NCI-H460 (cell line): ENCODE results near the gene TAOK2. TPM values are rescaled to one million over a fixed set of nuclear protein-coding genes. Genes with fewer than 3 reads are reported as not detected.
"Not testable (repeated sequence)": the region's sequence is repeated elsewhere in the genome, so short reads cannot be mapped to it uniquely, and the experiment has no call there.

Experiments
- DNase-seq: peaks from one replicate; pipeline ENCODE4 v3.0.0-alpha.2; 2016; ENCODE audit warnings: low read depth; ENCODE audit errors: extremely low read depth
- polyA plus RNA-seq: library from polyadenylated mRNA; depleted of rRNA; stranded (reverse); fragments of >200 nt; gene quantifications from 2 replicates; pipeline ENCODE4 v1.2.3, GENCODE V29; 2014; cell fraction: nucleus; rRNA removed
- total RNA-seq: library from RNA; depleted of rRNA; stranded (reverse); fragments of >200 nt; shearing (Covaris generic); gene quantifications from 2 replicates; pipeline ENCODE4 v1.2.3, GENCODE V29; 2014; rRNA removed

TAOK2 gene
- total RNA-seq = 20.4 and 22.0 TPM in 2 replicates
- 77.6 and 98.6 TPM in 2 replicates for polyA plus RNA-seq

DNA sequence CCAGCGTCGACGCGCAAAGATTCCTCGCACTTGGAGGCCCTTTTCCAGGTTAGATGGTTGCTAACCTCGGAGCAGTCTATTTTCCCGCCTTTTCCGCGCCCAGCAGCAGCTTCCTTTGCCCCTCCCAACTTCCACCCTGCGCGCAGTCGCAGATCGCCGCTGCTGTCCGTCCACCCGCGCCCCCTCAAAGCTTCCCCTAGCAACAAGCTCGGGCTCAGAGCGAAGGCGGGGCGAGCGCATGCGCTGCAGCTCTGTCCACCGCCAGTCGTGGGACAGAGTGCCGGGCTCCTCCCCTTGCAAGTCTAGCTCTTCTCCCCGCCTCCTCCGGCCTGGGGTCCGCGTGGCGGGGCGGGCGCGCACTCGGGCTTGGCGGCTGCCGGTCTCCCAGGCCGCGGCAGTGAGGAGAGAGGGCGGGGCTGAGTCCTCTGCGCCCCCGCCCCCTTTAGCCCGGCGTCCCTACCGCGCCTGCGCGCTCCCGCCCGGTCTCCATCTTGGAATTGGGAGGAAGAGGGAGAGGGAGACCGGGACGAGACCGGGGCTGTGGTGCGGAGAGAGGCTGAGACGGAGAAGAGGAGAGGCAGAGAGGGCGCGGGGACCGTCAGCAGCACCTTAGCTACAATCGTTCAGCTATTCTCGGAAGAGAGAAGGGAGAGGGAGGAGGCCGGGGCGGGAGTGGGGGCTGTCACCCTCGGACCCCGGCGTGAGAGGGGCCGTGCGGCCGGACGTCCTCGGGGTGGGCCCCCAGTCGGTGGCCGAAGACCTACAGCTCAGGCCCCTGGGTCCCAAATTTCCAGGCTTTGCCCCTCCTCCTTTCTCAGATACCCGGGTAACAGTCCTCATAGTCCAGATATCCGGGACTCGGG is at the start of gene TAOK2:
Gene TAOK2, plus strand, starts transcription at position 485 of the 863 bp plus-strand sequence. CDS start 3,905 bp downstream, outside the sequence.
- peak; percentile 97 for DNase-seq

DNA sequence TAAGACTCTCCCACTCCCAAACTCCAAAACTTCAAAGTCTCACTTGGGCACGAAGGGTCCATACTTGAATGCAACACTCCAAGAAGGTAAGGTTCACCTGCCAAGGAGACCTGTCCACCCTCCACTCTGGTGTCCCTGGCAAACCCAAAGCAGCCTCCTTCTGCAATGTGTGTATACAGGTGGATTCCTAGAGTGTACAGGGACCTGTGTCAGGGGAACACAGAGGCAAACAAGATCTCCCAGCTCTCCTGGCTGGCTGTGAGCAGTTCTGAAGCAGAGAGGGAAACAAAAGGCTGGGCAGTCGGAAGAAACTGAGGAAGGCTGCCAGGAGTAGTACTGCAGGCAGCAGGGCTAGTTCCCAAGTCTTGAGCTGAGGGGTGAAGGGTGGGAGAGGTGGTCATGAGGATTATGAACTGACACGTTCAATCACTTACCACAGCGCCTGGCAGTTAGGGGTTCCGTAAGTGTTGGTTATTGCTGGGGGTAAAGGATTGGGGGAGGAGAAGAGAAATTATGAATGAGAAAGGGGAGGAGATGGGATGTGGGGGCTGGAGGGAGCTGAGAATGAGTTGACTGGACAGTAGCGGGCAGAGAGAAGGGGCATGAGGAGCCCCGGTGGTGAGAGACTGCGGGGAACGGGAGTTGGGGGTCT is 48.4 kb upstream of the TAOK2 start:
- no peak for DNase-seq

DNA sequence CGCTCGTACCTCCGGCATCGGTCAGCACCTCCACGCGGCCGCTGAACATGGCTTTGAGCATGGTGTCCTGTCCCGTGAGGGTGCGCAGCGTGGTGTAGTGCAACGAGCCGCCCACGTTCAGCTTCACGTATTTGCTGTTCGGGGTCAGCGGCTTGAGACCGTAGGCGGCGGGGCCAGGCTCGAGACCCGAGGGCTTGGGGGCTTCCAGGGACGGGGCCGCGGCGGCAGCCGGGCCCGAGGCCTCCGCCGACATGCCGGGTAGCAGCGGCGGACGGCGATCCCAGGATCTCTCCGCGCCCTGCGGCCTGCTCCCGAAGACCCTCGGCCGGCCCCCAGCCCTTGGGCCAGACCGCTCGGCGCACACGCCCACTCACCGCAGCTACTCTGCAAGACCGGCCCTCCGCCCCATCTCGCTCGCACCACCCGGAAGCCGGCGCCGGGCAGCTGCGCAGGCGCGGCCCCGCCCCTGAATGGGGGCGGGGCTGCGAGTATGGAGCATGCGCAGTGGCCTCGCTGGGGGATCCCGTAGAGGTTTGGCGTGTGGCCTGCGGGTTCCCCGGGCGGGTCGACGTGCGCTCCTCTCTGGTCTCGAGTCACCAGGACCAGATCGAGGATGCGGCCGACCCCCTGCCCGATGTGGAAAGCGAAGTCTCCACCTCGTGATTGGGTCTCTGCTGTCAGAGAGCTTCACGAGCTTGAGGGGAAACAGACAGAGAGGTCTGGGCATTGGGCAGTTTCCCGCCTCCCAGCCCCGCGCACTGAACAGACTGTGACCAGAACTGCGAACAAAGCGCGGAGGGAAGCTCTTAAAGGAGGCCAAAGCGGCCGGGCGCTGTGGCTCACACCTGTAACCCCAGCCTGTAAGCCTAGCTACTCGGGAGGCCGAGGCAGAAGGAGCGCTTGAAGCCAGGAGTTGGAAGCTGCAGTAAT is 47.6 kb upstream of the TAOK2 start, which contains the start of gene KCTD13:
Gene KCTD13, minus strand, starts transcription at position 446 of the 930 bp plus-strand sequence. Its CDS starts 193 bp downstream, at position 253.
- DNase-seq = peak; percentile 78

DNA sequence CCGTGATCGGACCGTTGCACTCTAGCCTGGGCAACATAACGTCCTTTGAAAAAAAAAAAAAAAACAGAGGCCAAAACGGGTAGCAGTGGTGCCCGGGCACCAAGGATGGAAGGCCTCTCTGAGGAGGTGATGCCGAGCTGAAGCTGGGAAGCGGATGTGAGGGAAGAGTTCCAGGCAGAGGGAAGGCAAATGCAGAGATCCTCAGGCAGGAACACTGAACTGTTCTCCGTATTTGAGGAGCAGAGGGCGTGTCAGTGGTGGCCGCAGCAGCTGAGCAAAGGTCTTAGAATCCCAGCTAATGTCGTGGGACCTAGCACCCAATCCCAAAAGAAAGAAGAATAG is 47.0 kb upstream of the TAOK2 start:
- peak; percentile 14 for DNase-seq

DNA sequence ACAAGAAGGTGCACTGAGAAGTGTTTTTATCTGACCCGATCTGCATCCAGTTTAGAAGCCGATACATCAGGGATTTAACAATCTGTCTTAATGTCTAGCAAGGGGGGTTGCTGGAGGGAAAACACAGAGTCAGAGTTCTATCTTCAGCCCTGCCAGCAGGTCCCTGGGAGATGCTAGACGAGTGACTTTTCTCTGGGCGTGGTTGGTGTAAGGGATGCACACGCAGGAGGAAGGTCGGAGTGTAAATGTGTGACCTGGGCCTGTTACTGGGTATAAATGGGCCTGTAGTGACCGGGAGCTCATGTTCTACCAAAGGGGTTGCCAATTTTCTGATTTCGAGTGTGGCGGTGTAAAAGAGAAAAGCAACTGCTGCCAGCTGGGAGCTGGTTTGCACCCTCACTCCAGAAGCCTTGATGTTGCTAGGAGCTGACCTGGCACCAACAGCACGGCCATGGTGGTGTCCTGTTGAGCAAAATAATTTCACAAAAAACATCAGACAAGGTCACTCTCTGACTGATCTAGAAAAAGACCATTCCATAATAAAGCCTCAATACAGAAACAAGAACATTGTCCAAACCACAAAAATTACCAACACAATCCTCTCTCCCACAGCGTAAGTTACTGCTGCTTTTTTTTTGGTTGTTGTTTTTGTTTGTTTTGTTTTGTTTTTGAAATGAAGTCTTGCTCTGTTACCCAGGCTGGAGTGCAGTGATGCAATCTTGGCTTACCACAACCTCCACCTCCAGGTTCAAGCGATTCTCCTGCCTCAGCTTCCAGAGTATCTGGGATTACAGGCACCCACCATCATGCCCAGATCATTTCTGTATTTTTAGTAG is 46.4 kb upstream of the TAOK2 start:
- DNase-seq = no peak

DNA sequence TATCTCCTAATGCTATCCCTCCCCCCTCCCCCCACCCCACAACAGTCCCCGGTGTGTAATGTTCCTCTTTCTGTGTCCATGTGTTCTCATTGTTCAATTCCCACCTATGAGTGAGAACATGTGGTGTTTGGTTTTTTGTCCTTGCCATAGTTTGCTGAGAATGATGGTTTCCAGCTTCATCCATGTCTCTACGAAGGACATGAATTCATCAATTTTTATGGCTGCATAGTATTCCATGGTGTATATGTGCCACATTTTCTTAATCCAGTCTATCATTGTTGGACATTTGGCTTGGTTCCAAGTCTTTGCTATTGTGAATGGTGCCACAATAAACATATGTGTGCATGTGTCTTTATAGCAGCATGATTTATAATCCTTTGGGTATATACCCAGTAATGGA is 41.9 kb upstream of the TAOK2 start:
- not testable (repeated sequence) for DNase-seq

DNA sequence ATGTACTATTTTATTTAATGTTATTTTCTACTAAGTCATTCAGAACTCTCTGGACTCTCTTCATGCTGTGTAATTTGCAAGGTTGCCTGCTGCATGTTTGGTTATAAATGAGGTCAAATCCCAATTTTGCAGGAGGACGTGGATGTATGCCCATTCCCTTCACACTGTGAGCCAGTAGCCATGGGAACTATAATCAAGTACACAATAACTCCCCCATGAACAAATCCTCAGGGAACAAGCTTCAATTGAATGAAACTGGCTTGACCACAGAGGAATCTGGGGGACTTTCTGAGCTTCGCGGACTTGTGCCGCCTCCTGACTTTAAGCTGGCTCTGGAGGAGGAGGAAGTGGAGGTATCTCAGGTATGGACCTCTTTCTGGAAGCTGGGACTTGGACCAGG is 33.0 kb upstream of the TAOK2 start:
- no peak for DNase-seq

DNA sequence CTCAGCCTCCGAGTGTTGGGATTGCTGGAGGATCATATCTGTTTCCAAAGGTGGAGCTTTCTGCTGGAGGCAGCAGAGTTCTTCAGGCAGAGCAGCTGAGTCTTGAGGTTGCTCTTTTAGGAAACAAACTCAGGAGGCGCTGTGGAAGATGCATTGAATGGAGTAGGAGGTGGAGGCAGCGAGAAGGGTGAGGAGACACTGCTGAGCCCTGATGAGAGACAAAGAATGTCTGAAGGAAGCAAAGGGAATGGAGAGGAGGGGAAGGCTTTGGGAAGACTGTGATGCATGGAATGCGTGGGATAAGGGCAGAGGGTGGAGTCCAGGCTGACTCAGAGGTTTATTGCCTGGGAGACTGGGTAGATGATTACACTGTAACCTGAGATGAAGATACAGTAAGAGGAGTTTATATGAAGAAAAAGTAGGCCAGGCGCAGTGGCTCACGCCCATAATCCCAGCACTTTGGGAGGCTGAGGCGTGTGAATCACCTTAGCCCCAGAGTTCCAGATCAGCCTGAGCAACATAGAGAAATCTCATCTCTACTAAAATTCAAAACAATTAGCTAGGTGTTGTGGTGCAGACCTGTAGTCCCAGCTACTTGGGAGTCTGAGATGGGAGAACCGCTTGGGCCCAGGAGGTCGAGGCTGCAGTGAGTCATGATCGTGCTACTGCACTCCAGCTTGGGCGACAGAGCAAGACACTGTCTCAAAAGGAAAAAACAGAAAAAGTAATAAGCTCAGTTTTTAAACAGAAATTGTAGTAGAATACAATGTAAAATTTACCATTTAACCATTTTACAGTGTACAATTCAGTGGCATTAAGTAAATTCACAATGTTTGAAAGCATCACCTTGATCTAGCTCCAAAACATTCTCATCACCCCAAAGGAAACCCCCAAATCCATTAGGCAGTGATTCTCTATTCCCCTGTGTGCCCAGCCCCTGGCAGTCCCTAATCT is 29.5 kb upstream of the TAOK2 start:
- DNase-seq = peak; percentile 98

DNA sequence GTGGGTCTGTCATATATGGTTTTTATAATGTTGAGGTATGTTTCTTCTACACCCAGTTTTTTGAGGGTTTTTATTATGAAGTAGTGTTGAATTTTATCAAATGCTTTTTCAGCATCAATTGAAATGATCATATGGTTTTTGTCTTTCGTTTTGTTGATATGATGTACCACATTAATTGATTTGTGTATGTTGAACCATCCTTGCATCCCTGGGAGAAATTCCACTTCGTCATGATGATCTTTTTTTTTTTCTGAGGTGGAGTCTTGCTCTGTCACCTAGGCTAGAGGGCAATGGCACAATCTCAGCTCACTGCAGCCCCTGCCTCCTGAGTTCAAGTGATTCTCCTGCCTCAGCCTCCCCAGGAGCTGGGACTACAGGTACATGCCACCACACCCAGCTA is 25.8 kb upstream of the TAOK2 start:
- no peak for DNase-seq

DNA sequence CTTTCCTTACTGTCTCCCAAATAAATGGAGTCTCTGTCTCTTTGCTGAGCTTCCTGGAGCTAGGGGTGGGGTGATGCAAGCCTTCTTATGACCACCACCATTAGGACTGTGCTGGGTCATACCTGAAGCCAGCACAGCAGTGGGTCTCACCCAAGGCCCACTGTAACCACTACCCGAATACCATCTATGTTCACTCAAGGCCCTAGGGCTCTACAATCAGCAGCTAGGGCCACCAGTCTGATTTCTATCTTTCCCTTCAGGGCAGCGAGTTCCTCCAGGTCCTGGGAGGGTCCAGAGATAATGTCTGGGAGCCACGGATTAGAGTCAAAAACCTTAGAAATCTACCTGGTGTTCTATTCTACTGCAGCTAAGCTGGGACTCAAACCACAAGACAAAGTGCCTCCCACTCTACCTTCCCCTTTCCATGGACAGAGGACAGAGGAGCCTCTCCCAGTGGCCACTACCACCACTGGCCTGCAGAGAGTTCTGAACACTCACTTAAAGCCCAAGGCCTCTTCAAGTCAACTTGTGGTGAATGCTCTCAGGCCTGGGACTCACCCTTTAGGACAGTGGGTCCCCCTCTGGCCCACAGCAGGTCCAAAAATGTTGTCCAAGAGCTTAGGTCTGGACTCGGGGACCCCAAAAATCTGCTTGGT is 22.7 kb upstream of the TAOK2 start:
- DNase-seq = no peak

DNA sequence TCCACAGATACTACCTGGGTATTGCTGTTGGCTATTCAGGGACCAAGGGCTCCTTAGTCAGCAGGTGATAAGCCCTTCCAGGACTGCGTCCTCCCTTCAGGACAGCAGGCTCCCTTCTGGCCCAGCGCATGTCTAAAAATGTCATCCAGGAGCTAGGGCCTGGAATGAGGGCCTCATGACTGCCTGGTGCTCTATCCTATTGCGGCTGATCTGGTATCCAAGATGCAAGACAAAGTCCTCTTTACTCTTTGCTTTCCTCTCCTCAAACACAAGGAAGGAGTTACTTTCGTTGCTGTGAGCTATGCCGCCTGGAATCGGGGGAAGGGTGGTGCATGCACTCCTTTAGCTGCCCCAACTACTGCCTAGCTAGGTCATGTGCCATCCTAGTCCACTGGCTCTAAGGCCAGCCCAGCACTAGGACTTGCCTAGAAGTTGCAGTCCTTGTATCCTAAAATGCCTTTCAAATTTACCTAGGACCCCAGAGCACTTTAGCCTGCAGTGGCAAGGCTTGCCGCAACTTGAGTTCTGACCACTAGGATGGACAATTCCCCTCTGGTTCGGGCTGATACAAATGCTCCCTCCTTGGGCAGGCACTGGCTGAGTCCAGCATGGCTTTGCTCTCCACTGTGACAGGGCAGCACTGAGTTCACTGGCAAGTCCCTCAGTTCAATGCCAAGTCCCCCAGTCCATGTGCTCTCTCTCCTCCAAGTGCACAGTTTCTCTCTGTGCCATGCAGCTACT is 21.9 kb upstream of the TAOK2 start:
- DNase-seq = no peak

DNA sequence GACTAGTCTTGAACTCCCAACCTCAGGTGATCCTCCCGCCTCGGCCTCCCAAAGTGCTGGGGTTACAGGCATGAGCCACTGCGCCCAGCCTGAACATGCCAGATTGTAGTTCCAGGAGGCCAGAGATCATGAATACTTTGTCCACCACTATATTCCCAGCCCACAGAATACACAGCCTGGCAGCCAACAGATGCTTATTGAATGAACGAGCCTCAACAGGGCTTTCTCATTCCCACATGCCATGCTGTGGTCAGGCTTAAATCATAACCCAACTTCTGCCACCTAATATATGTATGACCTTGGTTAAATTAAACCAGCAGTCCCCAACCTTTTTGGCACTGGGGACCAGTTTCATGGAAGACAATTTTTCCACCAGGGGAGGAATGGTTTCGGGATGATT is 14.9 kb upstream of the TAOK2 start:
- no peak for DNase-seq

DNA sequence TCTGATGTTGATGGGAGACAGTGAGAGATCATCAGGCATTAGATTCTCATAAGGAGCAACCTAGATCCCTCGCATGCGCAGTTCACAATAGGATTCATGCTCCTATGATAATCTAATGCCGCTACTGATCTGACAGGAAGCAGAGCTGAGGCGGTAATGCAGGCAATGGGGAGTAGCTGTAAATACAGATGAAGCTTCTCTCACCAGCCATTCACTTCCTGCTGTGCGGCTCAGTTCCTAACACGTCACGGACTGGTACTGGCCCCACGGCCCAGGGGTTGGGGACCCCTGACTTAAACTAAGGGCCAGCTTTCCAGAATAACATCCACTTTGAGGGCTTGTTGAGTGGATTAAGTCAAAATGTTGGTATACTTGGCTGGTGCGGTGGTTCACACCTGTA is 14.4 kb upstream of the TAOK2 start:
- no peak for DNase-seq

DNA sequence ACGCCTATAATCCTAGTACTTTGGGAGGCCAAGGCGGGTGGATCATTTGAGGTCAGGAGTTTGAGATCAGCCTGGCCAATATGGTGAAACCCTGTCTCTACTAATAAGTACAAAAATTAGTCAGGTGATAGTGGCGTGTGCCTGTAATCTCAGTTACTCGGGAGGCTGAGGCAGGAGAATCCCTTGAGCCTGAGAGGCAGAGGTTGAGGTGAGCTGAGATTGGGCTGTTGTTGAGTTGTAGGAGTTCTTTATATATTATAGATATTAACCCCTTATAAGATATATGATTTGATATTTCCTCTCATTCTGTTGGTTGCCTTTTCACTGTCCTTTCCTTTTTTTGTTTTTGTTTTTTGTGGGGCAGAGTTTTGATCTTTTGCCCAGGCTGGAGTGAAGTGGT is 13.8 kb upstream of the TAOK2 start:
- DNase-seq = not testable (repeated sequence)

DNA sequence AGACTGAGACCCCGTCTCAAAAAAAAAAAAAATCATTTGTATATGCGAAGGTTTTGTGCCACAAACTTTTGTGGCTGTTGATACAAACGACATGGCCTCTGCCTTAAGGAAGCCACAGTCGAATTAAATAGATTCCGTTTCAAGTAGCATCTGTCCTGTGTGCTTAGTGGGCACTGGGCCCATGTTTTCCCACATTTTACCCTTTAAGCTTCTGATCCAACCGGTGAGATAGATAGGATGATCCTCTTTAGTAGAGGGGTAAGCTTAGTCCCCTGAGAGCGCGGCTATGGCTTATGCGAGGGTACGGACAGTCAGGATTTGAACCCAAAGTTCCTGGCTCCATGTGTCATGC is 12.6 kb upstream of the TAOK2 start:
- DNase-seq = no peak

DNA sequence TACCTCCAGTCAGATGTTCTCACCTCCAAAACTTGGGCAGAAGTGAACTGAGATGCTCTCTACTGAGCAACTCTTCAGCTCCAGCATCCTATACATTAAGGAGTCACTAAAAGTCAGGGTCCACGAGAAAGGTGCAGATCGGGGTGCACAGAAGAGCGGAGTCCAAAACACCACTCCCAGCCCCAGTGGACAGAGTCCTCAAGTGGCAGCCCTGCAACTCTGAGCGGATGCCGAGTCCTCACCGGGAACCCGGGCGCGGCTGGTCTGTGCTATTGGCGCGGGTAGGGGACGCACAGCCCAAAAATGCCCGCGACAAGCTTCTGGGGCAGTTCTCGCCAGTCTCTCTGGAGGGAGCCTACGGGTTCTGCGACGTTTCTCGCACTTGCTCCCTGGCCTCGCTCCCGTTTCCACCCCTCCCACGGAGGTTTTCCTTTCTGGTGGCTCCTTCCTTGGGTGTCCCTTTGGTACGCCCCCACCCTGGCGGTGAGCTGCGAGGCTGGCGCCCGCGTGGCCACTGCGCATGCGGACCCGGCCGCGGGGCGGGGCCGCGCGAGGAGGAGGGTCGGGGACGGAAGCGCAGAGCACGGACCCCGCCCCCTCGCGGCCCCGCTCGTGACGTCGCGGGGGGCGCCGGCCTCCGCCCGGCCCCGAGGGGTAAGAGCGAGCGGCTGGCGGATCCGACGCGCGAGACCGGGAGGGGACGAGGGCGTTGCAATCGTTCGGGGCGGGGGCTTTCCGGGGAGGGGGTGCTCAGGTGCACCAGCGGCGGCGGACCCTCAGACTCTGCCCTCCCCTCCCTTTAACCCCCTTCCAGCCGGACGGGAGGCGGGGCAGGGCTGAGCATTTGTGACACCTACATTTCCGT is 12.0 kb upstream of the TAOK2 start, which contains the start of gene TMEM219:
Gene TMEM219, plus strand, starts transcription at position 601 of the 865 bp plus-strand sequence. CDS start 1,065 bp downstream, outside the sequence.
- peak; percentile 82 for DNase-seq
